ENCODE results near the gene ACTL6A. TPM values are rescaled to one million over a fixed set of nuclear protein-coding genes. Genes with fewer than 3 reads are reported as not detected.

ACTL6A gene
- total and polyA plus RNA-seq, 3 donors from 2014 or later = 68.4 to 143 (median 84.4) TPM

GRCh38 chr3:179615458-179616173, 52.9 kb downstream of the ACTL6A start:
- Histone ChIP-seq H3K9me3 (no peaks in the 10 kb centered on the region), H3K36me3 (ENCODE audit: low read depth, missing control alignments) (no peaks in the 10 kb centered on the region), H3K4me3 (no peak overlapping the region), H3K4me1 (no peaks in the 10 kb centered on the region), H3K27ac (no peak overlapping the region), H3K27me3 (no peaks in the 10 kb centered on the region)
- no peak for DNase-seq
- 68 to 75% methylated on average over 4 of the region's 4 CpGs for WGBS, 2 donors
- TF ChIP-seq CTCF (IDR thresholded peaks at IDR 0.05) = no peak
- TF ChIP-seq POLR2A (IDR thresholded peaks at IDR 0.05) = no peak
- intact Hi-C loops (cut with DNase I; ENCODE audit: low total_unique reads) = no loop called here

- 90 to 91% methylated on average over 2 of the region's 2 CpGs for WGBS, 2 donors
- DNase-seq = no peak
- Histone ChIP-seq H3K36me3 (ENCODE audit: low read depth, missing control alignments) (no peaks in the 10 kb centered on the region), H3K27me3 (no peaks in the 10 kb centered on the region), H3K4me1 (no peaks in the 10 kb centered on the region), H3K27ac (no peak overlapping the region), H3K9me3 (no peaks in the 10 kb centered on the region), H3K4me3 (no peak overlapping the region)
- TF ChIP-seq POLR2A (IDR thresholded peaks at IDR 0.05) (no peak), CTCF (IDR thresholded peaks at IDR 0.05) (no peak)
- intact Hi-C loops (cut with DNase I; ENCODE audit: low total_unique reads) = no loop called here
These were observed 59.3 kb downstream of the ACTL6A start for GRCh38 chr3:179622023-179622422.

- intact Hi-C loops (cut with DNase I; ENCODE audit: low total_unique reads) = no loop called here
- Histone ChIP-seq H3K4me1 (no peaks in the 10 kb centered on the region), H3K27me3 (no peaks in the 10 kb centered on the region), H3K36me3 (ENCODE audit: low read depth, missing control alignments) (no peaks in the 10 kb centered on the region), H3K9me3 (no peaks in the 10 kb centered on the region), H3K4me3 (no peak overlapping the region), H3K27ac (no peak overlapping the region)
- 71 to 87% methylated on average over 3 of the region's 3 CpGs for WGBS, 2 donors
- DNase-seq = no peak
- TF ChIP-seq POLR2A (IDR thresholded peaks at IDR 0.05) = no peak
- no peak for TF ChIP-seq CTCF (IDR thresholded peaks at IDR 0.05)
These were observed 61.7 kb downstream of the ACTL6A start for GRCh38 chr3:179624451-179624850.

- no peak for TF ChIP-seq CTCF (IDR thresholded peaks at IDR 0.05)
- no peak for TF ChIP-seq POLR2A (IDR thresholded peaks at IDR 0.05)
- Histone ChIP-seq H3K9me3 (no peaks in the 10 kb centered on the region), H3K27me3 (no peaks in the 10 kb centered on the region), H3K4me1 (no peaks in the 10 kb centered on the region), H3K4me3 (no peak overlapping the region), H3K27ac (no peak overlapping the region), H3K36me3 (ENCODE audit: low read depth, missing control alignments) (no peaks in the 10 kb centered on the region)
- DNase-seq = no peak
- 87% methylated on average over 3 of the region's 3 CpGs for WGBS, 2 donors
- intact Hi-C loops (cut with DNase I; ENCODE audit: low total_unique reads) = no loop called here
These were observed 68.2 kb downstream of the ACTL6A start for GRCh38 chr3:179630753-179631451.

Small RNA genes within 50 kb of the gene (small RNA-seq; reads per million reads assigned to genes)
- gene AC090425.1 (0 reads per million in 2 donors), gene RF01210 (0 reads per million in 2 donors)

Other genes with a start within 250 kb of the ACTL6A start
- gene ZNF639, start 239.9 kb upstream of the ACTL6A start, total RNA-seq = 10 to 100 TPM; 36.7 to 37.6 TPM
- gene ZNF639, start 239.9 kb upstream of the ACTL6A start, polyA plus RNA-seq (ENCODE audit: insufficient read depth, low read depth, low replicate concordance) = 29.3 TPM
- gene MFN1, start 215.2 kb upstream of the ACTL6A start, total RNA-seq = 10 to 100 TPM; 39.5 to 50.9 TPM
- gene MFN1, start 215.2 kb upstream of the ACTL6A start, polyA plus RNA-seq (ENCODE audit: insufficient read depth, low read depth, low replicate concordance) = 23.1 TPM
- 1 to 10 TPM; 9.5 to 9.8 TPM for gene GNB4, start 111.5 kb upstream of the ACTL6A start, total RNA-seq
- gene GNB4, start 111.5 kb upstream of the ACTL6A start, polyA plus RNA-seq (ENCODE audit: insufficient read depth, low read depth, low replicate concordance) = 8.7 TPM
- 10 to 100 TPM; 30.0 to 36.1 TPM for gene MRPL47, start 41.7 kb downstream of the ACTL6A start, total RNA-seq
- 88.6 TPM for gene MRPL47, start 41.7 kb downstream of the ACTL6A start, polyA plus RNA-seq (ENCODE audit: insufficient read depth, low read depth, low replicate concordance)
- gene NDUFB5, start 41.9 kb downstream of the ACTL6A start, total RNA-seq = 10 to 100 TPM; 70.4 to 88.1 TPM
- 138 TPM for gene NDUFB5, start 41.9 kb downstream of the ACTL6A start, polyA plus RNA-seq (ENCODE audit: insufficient read depth, low read depth, low replicate concordance)
- 10 to 100 TPM; 42.0 to 50.3 TPM for gene USP13, start 90.1 kb downstream of the ACTL6A start, total RNA-seq
- 17.6 TPM for gene USP13, start 90.1 kb downstream of the ACTL6A start, polyA plus RNA-seq (ENCODE audit: insufficient read depth, low read depth, low replicate concordance)

All from testis (tissue), 3 donors.